Activated gamma-delta T cell treated with anti-CD3 and anti-CD28 coated beads, Interleukin-2, amount 50 U/mL, for 16 hours (primary cell): Measurements from ENCODE around the gene DNA2.

ENCODE experiments used
- DNase-seq: peaks from one replicate; pipeline ENCODE4 v3.0.0-alpha.2; 2020; ENCODE audit warnings: low read depth

The DNA2 gene

GRCh38 chr10:68442971-68443370 is 28.8 kb downstream of the DNA2 start:
- DNase-seq = no peak

DNA sequence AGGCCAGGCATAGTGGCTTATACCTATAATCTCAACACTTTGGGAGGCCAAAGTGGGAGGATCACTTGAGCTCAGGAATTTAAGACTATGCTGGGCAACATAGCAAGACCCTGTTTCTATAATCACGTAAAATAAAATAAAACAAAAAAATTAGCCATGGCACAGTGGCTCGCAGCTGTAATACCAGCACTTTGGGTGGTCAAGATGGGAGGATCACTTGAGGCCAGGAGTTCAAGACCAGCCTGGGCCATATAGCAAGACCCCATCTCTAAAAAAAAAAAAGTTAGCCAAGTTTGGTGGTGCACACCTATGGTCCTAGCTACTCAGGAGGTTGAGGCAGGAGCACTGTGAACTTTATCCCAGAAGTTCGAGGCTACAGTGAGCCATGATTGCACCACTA is 30.9 kb downstream of the DNA2 start:
- DNase-seq = no peak

DNA sequence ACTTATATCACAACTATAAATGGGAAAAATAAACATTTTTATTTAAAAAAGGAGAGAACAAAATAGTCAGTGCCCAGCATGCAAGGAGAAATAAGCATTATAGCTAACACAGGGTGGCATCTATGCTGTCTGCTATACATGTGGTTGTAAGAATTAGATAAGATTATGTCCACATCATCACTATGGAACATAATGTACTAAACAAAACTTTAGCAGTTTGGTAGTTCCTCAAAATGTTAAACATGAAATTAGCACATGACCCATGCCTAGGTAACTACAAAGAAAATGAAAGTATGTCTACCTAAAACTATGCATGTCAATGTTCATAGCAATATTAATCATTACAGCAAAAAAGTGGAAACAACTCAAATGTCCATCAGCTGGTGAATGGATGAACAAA is 36.0 kb downstream of the DNA2 start:
- no peak for DNase-seq

DNA sequence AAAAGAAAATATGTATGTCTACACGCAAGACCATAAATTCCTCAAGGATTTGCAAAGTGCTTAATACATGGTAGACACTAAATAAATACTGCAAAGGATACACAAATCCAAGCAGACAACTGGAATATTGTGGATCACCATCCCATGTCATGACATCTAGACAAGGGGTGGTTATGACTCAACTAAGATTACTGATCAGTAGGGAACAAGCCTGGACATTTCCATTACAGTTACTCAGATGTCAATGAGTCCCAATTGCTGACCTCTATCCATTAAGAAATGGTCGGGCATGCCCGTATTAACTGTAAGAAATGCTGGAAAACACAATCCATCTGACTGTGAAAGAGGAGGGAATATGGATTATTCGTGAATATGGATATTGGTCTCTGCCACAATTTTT is 37.1 kb downstream of the DNA2 start:
- no peak for DNase-seq

DNA sequence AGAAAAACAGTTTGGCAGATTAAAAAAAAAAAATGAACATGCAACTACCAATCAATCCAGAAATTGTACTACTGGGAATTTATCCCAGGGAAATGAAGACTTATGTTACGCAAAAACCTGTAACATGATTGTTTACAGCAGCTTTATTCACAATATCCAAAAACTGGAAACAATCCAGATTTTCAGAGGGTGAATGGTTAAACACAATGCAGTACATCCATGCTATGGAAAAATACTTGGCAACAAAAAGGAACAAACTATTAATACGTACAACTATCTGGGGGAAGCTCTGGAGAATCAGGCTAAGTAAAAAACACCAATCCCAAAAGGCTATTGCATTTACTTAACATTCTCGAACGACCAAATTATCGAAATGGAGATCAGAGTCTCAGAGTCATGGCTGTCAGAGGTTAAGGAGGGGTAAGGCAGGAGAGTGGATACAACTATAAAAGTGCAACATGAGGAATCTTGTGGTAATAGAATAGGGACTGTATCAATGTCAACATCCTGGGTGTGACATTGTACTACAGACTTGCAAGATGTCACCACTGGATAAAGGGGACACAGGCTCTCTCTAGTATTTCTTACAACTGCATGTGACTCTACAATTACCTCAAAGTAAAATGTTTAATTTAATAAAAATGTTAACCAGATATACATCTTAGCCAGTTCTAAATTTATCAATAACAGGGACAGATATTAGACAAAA is 43.2 kb downstream of the DNA2 start:
- no peak for DNase-seq

GRCh38 chr10:68424454-68425014 is 47.2 kb downstream of the DNA2 start:
- DNase-seq = no peak

DNA sequence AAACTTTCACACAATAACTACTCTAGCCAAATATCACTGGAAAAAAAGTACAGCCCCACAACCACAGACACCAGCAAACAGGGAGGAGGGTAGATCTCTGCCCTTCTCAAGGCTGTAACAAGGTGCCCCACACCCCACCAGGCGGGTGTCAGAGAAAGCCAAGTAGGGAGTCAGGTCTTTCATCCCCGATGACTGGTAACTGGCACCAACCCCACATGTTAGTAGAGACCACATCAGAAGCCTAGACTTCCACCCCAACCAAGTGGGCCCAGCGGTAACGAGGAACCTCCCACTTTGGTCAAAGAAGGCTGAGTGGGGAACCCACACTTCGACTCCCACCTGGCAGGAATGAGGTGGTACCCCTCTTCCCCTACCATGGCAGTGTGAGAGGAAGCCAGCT is 48.3 kb downstream of the DNA2 start:
- DNase-seq = peak; percentile 35

DNA sequence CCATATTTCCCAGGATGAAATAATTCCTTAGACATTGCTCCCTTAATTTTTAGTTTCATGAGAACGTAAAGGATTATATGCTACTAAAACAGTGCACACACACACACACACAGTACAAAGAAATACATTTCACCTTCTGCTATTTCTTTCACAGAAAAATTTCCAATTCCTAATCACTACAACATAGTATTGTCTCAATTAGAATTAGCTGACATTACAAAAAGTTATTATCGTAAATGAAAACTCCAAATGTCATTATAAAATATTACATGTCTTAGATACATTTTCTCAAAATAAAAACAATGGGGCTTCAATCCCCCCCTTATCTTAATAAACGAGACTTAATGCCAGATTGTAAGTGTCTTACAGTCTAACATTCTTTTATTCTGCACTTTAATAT is 52.4 kb downstream of the DNA2 start:
- no peak for DNase-seq

DNA sequence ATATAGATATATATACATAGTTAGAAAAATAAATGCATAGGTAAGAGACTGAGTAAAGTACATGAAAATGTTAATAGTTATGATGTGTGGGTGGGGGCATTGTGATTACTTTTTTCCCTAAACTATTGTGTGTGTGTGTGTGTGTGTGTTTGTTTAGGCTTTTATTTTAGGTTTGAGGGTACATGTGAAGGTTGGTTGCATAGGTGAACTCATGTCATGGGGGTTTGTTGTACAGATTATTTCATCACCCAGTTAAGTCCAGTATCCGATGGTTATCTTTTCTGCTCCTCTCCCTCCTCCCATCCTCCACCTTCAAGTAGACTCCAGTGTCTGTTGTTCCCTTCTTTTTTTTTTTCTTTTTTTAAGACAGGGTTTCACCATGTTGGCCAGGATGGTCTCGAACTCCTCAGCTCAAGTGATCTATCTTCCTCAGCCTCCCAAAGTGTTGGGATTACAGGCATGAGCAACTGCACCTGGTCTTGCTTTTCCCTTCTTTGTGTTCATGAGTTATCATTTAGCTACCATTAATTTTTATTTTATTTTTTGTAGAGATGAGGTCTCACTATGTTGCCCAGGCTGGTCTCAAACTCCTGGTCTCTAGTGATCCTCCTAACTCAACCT is 62.8 kb downstream of the DNA2 start:
- no peak for DNase-seq

GRCh38 chr10:68406815-68407548 is 64.8 kb downstream of the DNA2 start, which contains the start of gene RUFY2:
Gene RUFY2 (minus strand): TSS chr10:68407277. CDS start chr10:68407189, 88 bp downstream.
- peak; percentile 62 for DNase-seq

DNA sequence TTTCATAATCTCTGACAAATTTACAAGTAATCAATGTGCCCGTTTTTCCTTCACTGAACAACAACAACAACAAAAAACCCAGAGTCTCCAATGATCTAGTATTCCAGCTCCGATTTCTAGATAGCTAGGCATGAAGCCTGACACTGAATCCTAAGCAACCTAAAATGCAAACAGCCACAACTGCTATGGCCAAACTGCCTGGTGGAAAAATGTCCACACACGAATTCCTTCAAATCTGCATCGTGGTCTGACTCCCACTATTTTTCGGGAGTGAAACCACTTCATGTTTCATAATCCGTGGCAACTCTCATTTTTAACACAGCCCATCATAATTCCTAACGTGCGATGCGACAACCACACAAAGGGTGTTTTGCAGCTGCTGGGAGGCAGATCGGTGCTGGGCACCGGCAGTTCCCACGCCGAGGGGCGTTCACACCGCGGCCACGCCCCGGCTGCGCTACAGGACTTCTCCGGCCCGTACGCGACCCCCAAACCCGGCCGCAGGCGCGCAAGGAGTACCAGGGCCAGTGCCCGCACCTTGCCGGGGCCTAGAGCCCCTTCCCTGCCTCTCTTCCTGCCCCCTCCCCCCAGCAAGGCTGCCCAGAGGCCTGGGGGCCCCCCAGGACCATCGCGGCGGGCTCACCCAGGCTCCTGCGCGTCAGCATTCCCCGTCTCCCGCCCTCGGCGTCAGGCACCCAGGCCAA is 65.5 kb downstream of the DNA2 start:
- DNase-seq = no peak

DNA sequence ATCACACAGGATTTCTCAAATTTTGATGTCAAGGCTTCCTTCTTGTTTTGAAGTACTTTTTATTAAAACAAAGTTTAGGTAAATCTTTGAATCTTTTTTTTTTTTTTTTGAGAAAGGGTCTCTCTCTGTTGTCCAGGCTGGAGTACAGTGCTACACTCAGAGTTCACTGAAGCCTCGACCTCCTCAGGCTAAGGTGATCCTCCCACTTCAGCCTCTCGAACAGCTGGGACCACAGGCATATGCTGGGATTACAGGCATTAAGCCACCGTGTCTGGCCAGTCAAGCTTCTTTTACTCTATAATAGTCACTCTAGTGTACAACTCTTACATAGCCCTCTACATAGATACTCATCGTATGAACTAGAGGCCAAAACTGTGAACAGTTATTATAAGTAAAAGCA is 68.1 kb downstream of the DNA2 start:
- no peak for DNase-seq

- DNase-seq = no peak
Observed at GRCh38 chr10:68402276-68402675, 69.5 kb downstream of the DNA2 start.

GRCh38 chr10:68397005-68397404 is 74.8 kb downstream of the DNA2 start:
- DNase-seq = no peak

DNA sequence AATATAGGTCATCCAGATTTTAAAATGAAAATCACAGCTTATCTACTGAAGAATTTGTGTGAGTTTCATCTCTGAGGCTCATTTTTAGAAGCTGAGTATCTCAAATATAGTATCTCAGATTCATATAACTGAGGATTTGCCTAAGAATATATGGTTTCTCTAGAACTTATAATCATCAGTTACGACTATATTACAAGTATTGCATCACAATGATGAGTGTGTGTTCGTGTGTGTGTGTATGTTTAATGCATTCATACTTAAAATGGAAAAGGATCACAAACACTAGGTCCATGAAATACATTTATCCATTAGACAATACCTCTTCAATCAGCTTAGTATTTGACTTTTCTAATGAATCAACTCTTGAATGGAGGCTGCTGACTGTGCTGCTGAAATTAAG is 86.0 kb downstream of the DNA2 start:
- DNase-seq = no peak

- no peak for DNase-seq
Observed at GRCh38 chr10:68371604-68372003, 100.2 kb downstream of the DNA2 start.

- no peak for DNase-seq
Observed at GRCh38 chr10:68367121-68367520, 104.7 kb downstream of the DNA2 start.

GRCh38 chr10:68366600-68366999 is 105.2 kb downstream of the DNA2 start:
- DNase-seq = no peak

GRCh38 chr10:68365611-68366010 is 106.2 kb downstream of the DNA2 start:
- DNase-seq = no peak

DNA sequence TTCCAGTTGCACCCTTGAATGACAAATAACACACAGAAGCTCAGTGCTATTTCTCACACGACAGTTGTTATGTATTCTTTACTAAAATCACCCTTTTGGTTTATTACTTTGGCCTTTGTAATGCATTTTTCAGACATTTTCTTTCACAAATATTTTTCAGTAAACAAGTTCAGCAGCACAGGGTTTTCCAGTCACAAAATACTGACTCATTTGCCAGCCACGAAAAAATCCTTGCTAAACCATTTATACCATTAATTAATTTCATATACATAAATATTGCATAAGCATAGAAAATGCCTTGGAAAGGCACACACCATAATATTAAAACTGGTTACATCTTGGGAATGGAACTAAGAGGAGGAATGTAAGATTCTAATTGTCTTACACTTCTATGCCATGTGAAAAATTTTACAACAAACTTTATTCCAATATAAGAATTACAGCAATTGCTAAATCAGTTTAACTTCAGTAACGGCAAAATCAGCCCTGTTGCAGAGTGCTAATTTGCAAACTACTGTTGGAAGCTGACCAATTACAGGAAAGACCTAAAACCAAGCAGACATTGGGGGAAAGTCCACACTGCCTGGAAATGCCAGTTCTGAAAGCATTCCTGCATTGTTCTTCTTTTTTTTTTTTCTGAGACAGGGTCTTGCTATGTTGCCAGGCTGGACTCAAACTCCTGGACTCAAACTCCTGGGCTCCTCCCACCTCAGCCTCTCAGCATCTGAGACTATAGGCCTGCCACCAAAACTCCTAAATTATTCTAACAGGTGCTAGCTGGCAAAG is 107.5 kb downstream of the DNA2 start:
- DNase-seq = no peak
